KMS-11 (cell line): ENCODE data around the gene IFI16.

Source experiments
- H2AFZ ChIP-seq: fragments of 200-600 bp; sonication (generic); 2 replicates; pipeline ENCODE4 v1.6.1; 2016; ENCODE audit warnings: antibody characterized with exemption, mixed run types, low read depth
- H3K27ac ChIP-seq: fragments of 200-600 bp; sonication (generic); 2 replicates; pipeline ENCODE4 v1.6.1; 2016; ENCODE audit warnings: mild to moderate bottlenecking, mixed run types
- H3K27me3 ChIP-seq: fragments of 200-600 bp; sonication (generic); 2 replicates; pipeline ENCODE4 v1.6.1; 2017; ENCODE audit warnings: mild to moderate bottlenecking, low read depth, mixed run types, moderate library complexity; ENCODE audit not compliant: insufficient read depth
- H3K36me3 ChIP-seq: fragments of 200-600 bp; sonication (generic); 2 replicates; pipeline ENCODE4 v1.6.1; 2017; ENCODE audit warnings: mild to moderate bottlenecking, mixed run types; ENCODE audit not compliant: insufficient read depth
- H3K4me1 ChIP-seq: fragments of 200-600 bp; sonication (generic); 2 replicates; pipeline ENCODE4 v1.6.1; 2016; ENCODE audit warnings: mild to moderate bottlenecking, low read depth, mixed run types; ENCODE audit not compliant: poor library complexity, severe bottlenecking
- H3K4me2 ChIP-seq: fragments of 200-600 bp; sonication (generic); 2 replicates; pipeline ENCODE4 v1.7.0; 2016; ENCODE audit warnings: mild to moderate bottlenecking, mixed run types
- H3K4me3 ChIP-seq: fragments of 200-600 bp; sonication (generic); IDR thresholded peaks from 2 replicates; pipeline ENCODE4 v1.6.1; 2017; ENCODE audit warnings: low read depth, low read length, mixed read lengths; ENCODE audit not compliant: insufficient read depth
- H3K79me2 ChIP-seq: fragments of 200-600 bp; sonication (generic); 2 replicates; pipeline ENCODE4 v1.6.1; 2016; ENCODE audit warnings: low read depth, mixed run types; ENCODE audit not compliant: insufficient read depth
- H3K9ac ChIP-seq: fragments of 200-600 bp; sonication (generic); 2 replicates; pipeline ENCODE4 v1.6.1; 2016; ENCODE audit warnings: mild to moderate bottlenecking, mixed run types
- H4K20me1 ChIP-seq: fragments of 200-600 bp; sonication (generic); 2 replicates; pipeline ENCODE4 v1.6.1; 2016; ENCODE audit warnings: mild to moderate bottlenecking, mixed run types; ENCODE audit not compliant: insufficient read depth
- CTCF ChIP-seq: fragments of 200-600 bp; sonication (generic); conservative IDR thresholded peaks from 2 replicates; pipeline ENCODE4 v1.6.1; 2017; ENCODE audit warnings: low read depth, mild to moderate bottlenecking, antibody characterized with exemption, low read length, moderate library complexity, mixed read lengths

IFI16 gene

GRCh38 chr1:159009704-159010361 lies at the start of gene IFI16:
Gene IFI16 (plus strand): TSS chr1:159009907. CDS start chr1:159014681, 4,774 bp downstream.
- peak within 1 kb of the TSS; percentile 70 for H3K9ac ChIP-seq
- peak within 1 kb of the TSS; percentile 54 for H3K4me3 ChIP-seq
- H3K79me2 ChIP-seq: peaks cover 26% of the 10 kb centered on the region
- H2AFZ ChIP-seq: peak within 1 kb of the TSS; percentile 79
- no peaks in the 10 kb centered on the region for H3K36me3 ChIP-seq
- H3K4me2 ChIP-seq: peak within 1 kb of the TSS; percentile 82
- no peaks in the 10 kb centered on the region for H4K20me1 ChIP-seq
- peaks cover 41% of the 10 kb centered on the region for H3K4me1 ChIP-seq
- H3K27ac ChIP-seq: peak within 1 kb of the TSS; percentile 66
- no peaks in the 10 kb centered on the region; the same call in 1 of the 2 replicates for H3K27me3 ChIP-seq
- no peak for TF ChIP-seq CTCF

- Histone ChIP-seq H3K36me3 (no peaks in the 10 kb centered on the region), H3K27ac (no peak overlapping the region), H4K20me1 (no peaks in the 10 kb centered on the region), H3K27me3 (no peaks in the 10 kb centered on the region), H3K79me2 (no peaks in the 10 kb centered on the region), H3K4me1 (no peaks in the 10 kb centered on the region), H3K4me3 (no peak overlapping the region), H3K9ac (no peak overlapping the region), H3K4me2 (no peak overlapping the region), H2AFZ (no peak overlapping the region)
- no peak for TF ChIP-seq CTCF
Measured at GRCh38 chr1:158961178-158961577, 48.5 kb upstream of the IFI16 start.

- Histone ChIP-seq H2AFZ (no peak overlapping the region), H4K20me1 (no peaks in the 10 kb centered on the region), H3K4me2 (no peak overlapping the region), H3K9ac (no peak overlapping the region), H3K4me3 (no peak overlapping the region), H3K4me1 (no peaks in the 10 kb centered on the region), H3K27me3 (no peaks in the 10 kb centered on the region), H3K36me3 (no peaks in the 10 kb centered on the region), H3K79me2 (no peaks in the 10 kb centered on the region), H3K27ac (no peak overlapping the region)
- no peak for TF ChIP-seq CTCF
Measured at GRCh38 chr1:158962983-158963382, 46.7 kb upstream of the IFI16 start.

- Histone ChIP-seq H2AFZ (no peak overlapping the region), H3K36me3 (no peaks in the 10 kb centered on the region)
- TF ChIP-seq CTCF: no peak
Measured at GRCh38 chr1:158969166-158969565, 40.5 kb upstream of the IFI16 start.

More at GRCh38 chr1:158969166-158969565, 40.5 kb upstream of the IFI16 start:
- Histone ChIP-seq H4K20me1 (no peaks in the 10 kb centered on the region), H3K4me3 (no peak overlapping the region), H3K79me2 (no peaks in the 10 kb centered on the region), H3K27me3 (no peaks in the 10 kb centered on the region), H3K9ac (no peak overlapping the region), H3K4me2 (no peak overlapping the region), H3K27ac (no peak overlapping the region), H3K4me1 (no peaks in the 10 kb centered on the region)
